Placental pericyte (primary cell): Measurements from ENCODE around the gene MCUB. TPM values are rescaled to one million over a fixed set of nuclear protein-coding genes. Genes with fewer than 3 reads are reported as not detected.

Experiments used
- small RNA-seq: library from RNA; depleted of rRNA; stranded (forward); fragments of <200 nt; gene quantifications from one replicate; pipeline ENCODE3, GENCODE V24; 2012; ENCODE audit warnings: low replicate concordance
- total RNA-seq: library from RNA; depleted of rRNA; stranded (reverse); fragments of >200 nt; gene quantifications from 2 replicates; pipeline ENCODE4 v1.2.3, GENCODE V29; 2012

MCUB gene
- 9.0 and 15.5 TPM in 2 replicates for total RNA-seq

GRCh38 chr4:109559983-109560686, at the start of gene MCUB:
Gene MCUB (plus strand): TSS chr4:109560246. CDS start chr4:109560338, 92 bp downstream.

GRCh38 chr4:109702950-109703663, 143.1 kb downstream of the MCUB start, which contains the start of gene CASP6:
Gene CASP6 (minus strand): TSS chr4:109703445. CDS start chr4:109703395, 50 bp downstream.

GRCh38 chr4:109729718-109730618, 169.9 kb downstream of the MCUB start, which contains the start of gene PLA2G12A:
Gene PLA2G12A (minus strand): TSS chr4:109730070. CDS start chr4:109729809, 261 bp downstream.

Small RNAs within 50 kb of the gene (small RNA-seq; reads per million reads assigned to genes)
- not detected for gene HIGD1AP14

Other genes starting within 250 kb of the MCUB start
- gene SEC24B, start 126.4 kb upstream of the MCUB start, total RNA-seq: 20.8 and 21.0 TPM in 2 replicates
- 7.4 and 23.5 TPM in 2 replicates for gene CASP6, start 143.2 kb downstream of the MCUB start, total RNA-seq
- 10.7 and 50.7 TPM in 2 replicates for gene PLA2G12A, start 169.8 kb downstream of the MCUB start, total RNA-seq
- 0.57 and 2.2 TPM in 2 replicates for gene CFI, start 241.8 kb downstream of the MCUB start, total RNA-seq